ENCODE measurements around the gene FBXO21.

DNA sequence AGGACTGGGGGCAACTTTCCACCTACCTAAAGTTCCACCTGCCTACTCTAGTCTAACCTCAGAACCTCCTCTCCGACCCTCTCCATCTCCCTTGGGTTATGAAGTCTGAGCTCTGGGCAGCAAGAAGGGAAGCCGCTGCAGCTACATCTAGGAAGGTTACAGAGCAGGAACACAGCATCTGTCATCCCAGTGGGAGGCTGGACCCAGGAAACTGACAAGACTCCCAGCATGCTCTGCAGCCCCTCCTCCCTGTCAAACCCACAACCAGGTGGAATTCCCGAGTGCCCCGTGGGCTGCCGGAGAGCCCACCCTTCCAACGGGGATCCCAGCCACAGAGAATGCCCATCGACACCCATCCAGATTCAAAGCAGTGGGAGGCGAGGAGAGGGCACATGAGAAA lies 93.1 kb downstream of the FBXO21 start:
- TF ChIP-seq, protein P1, sequence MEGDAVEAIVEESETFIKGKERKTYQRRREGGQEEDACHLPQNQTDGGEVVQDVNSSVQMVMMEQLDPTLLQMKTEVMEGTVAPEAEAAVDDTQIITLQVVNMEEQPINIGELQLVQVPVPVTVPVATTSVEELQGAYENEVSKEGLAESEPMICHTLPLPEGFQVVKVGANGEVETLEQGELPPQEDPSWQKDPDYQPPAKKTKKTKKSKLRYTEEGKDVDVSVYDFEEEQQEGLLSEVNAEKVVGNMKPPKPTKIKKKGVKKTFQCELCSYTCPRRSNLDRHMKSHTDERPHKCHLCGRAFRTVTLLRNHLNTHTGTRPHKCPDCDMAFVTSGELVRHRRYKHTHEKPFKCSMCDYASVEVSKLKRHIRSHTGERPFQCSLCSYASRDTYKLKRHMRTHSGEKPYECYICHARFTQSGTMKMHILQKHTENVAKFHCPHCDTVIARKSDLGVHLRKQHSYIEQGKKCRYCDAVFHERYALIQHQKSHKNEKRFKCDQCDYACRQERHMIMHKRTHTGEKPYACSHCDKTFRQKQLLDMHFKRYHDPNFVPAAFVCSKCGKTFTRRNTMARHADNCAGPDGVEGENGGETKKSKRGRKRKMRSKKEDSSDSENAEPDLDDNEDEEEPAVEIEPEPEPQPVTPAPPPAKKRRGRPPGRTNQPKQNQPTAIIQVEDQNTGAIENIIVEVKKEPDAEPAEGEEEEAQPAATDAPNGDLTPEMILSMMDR (conservative IDR thresholded peaks at IDR 0.05; ENCODE audit: low read length): no peak
- TF ChIP-seq EZH2phosphoT487 (IDR thresholded peaks at IDR 0.05; ENCODE audit: borderline replicate concordance): no peak

Data from Loucy (cell line).